CMK (cell line): Measurements from ENCODE around the gene AQR.

Source experiments
- DNase-seq: peaks from one replicate; pipeline ENCODE4 v3.0.0-alpha.2; 2010; ENCODE audit warnings: low read depth

The AQR gene

DNA sequence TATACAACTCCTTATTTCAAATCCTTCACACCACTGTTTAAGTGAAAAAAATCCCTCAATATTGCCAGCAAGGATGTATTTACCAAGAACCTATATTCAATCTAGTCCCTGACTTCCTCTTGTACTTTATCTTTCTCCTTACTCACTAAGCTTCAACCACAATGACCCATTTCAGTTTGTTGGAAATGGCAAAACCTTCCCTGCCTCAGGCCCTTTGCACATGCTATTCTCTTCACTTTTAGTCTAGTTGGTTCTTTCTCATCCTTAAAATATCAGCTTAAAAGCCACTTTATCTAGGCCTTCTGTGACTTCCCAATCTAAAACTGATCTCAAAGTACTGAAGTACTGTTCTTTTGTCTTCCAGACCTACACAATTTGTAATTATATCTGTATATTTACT is 92.9 kb downstream of the AQR start:
- DNase-seq, result no peak

DNA sequence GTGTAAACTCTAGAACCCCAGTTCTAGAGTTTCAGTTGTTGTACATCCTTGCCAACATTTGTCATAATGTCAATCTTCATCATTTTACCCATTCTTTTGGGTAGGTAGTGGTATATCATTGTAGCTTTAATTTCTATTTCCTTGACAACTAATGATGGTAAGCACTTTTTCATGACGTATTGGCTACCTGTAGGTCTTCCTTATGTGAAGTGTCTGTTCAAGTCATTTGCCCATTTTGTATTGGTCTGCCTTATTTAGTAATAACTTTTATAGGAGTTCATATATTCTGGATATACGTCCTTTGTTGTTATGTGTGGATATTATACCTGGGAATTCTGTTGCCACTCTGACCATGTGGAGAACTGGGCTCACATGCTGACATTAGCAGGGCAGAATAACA is 100.4 kb downstream of the AQR start:
- no peak for DNase-seq

DNA sequence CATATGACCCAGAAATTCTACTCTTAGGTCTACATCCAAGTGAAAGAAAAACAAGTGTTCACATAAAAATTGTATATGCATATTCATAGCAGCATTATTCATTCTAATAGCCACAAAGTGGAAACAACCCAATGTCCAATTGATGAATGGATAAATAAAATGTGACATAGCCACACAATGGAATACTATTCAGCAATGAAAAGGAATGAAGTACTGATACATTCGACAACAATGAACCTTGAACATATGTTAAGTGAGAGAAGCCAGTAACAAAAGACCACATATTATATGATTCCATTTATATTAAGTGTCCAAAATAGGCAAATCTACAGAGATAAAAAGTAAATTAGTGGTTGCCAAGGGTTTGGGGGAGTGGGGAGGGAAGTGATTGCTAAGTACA is 104.0 kb downstream of the AQR start:
- no peak for DNase-seq

DNA sequence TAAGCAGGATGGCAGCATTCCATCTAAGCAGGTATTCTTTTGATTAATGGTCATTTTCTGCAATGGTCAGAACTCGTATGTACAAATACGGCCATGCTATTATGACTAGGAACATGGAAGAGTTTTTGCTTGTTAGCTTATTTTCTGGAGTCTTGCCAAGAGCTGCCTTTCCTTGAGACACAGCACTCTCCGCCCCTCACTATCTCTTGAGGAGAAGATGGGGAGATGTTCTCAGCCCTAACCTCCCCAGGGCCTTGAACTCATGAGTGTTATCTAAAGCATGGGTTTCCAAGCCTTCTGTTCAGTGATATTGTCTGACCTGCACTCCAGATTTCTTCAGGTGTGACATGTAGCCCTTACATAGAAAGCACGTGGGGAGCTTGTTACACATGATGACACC is 108.3 kb downstream of the AQR start:
- DNase-seq, result no peak

DNA sequence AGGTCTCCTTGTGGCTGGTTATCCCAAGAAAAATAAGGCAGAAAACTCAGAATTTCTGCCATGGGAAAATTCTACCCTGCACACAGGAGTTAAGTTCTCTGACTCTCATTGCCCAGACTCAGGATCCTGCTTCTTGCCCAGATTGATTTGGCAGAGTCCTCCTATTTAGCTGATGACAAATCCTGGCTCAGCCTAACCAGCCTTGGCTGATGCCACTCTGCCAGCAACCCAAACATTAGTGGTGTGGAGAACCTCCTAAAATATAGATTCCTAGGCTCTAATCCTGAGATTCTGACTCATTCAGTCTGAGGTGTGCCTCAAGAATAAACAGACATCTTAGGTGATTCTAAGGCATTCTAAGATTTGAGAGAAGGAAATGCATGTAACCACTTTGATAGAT is 113.6 kb downstream of the AQR start:
- DNase-seq, result no peak

DNA sequence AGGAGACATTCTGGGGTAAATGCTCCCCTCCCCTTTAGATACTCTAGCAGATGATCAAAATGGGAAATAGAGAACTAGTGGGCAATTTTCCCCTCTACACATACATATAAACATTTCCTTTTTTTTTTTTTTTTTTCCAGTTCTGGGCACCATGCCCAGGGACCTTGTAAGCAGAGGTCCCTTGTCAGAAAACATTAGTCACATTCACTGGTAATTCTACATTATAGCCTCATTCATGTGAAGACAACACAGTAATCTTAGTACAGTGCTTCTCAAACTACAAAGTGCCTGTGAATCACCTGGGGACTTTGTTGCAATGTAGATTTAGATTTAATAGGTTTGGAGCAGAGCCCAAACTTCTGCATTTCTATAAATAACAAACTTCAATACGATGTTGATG is 114.1 kb downstream of the AQR start:
- no peak for DNase-seq

DNA sequence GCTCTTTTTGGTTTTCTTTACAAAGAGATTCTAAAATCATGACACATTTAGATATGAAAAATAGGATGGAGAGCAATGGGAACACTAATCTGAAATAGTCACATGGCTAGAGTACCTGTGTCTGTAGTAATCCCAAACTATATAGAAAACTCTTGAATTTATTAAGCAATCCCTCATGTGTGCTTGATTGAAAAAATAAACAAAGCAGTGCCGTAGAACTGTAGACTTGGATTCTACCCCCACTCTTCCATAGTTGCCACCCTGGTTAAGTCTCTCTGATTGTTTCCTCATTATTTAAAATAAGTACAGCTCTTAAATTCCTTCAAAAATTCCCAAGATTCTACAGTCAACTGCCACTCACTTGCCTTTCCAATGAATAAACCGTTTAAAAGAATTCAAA is 115.3 kb downstream of the AQR start:
- no peak for DNase-seq

DNA sequence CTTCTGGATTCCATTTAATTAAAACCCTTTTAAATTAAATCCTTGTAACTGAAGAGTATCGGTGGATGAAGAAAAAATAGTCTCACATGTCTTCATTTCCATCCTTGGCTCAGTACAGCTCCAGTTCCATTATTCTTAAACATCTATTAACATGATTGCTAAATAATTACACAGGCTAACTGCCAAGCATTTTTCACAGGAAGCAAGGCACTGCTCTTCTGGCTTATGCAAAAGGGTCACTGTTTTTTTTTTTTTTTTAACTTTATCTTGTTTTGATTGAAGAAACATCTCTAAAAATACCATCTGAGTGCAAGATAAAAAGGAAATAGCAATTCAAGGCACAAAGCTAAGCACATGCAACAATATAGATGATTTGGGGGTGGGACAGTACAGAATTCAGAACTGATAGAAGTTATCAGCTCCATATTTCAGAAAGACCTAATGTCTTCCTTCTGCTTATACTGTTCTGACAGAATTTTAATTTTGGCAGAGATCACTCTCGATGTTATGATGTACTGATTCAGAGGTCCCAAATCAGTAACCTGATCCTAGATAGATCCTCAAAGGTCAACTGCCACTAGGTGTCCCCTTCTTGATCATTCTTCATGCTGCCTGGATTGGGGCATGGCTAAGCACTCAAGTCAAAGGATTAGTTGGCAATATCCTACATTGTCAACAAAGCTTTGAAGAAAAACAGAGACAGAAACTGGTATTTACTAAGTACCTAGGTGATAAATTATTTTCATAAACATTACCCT is 116.4 kb downstream of the AQR start:
- DNase-seq, result no peak

DNA sequence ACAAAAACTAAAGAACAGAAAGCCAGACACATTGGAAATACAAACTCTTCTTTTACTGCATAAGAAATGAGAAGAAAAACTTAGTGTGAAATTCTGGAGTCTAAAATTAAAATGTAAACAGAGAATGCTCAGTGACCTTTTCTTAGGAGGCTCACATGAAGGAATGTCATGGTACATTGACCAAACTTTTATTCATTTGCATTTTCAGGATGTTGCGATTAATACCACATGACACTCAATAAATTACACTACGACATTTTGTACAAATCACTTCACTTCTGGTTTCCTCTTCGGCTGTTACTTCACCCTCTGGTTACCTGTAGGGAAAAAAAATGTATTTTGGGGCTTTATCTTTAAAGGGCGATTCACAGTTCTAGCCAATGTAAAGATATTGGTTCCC is 117.8 kb downstream of the AQR start:
- no peak for DNase-seq

DNA sequence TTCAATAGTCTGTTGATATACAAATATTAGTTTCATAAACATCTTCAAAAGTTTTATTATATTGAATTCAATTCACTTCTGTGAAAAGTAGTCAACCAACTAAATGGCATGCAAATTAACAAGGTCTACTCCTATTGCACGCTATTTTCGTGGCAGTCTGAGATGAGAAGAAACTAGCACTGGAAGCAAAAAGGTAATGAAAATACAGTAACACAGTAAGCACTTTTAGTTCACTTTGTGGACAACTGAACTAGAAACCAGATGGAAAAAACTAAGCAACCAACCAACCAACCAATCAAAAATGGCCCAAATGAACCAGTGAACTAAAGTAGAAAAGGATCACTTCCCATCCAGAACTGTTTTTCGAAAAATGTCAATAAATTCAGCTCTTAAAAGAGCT is 118.5 kb downstream of the AQR start:
- no peak for DNase-seq

DNA sequence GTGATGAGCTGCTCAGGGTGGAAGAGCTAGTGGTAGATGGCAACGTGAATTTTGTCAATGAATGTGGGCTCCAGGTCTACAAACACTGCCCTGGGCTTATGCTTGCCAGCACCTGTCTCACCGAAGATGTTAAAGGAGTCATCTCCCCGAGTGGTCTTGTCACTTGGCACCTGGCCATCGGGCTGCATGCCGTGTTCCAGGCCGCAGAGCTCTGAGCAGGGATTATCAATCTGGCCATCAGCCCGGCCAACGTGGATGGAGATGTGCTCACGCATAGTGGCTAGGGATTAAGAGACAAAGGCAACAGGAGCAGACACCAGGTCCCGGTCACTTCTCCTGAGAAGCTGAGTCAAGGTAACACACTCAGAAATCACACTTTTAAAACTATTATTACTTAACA is 119.4 kb downstream of the AQR start:
- no peak for DNase-seq

DNA sequence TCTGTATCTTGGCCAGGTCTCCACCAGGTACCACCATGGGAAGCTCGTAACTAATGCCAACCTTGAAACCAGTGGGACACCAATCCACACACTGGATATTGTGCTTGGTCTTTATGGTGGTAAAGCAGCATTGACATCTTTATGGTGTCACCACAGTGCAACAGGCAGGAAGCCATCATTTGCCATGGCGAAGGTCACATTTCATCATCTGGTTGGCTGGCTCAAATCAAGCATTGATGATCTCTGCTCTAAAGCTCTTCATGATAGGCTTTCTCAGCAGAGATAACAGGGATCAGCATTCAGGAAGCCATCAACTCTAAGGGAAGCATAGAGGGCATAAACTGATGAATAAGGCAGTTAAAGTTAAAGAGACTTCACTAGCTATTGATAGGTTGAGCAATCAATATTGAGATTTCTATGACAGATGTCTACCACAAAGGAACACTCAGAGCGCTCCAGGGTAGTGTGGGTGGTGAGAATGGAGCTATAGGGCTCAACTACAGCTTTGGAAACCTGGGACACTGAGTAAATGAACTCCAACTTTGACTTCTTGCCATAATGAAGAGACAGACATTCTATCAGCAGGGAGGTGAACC is 120.1 kb downstream of the AQR start:
- DNase-seq, result no peak

DNA sequence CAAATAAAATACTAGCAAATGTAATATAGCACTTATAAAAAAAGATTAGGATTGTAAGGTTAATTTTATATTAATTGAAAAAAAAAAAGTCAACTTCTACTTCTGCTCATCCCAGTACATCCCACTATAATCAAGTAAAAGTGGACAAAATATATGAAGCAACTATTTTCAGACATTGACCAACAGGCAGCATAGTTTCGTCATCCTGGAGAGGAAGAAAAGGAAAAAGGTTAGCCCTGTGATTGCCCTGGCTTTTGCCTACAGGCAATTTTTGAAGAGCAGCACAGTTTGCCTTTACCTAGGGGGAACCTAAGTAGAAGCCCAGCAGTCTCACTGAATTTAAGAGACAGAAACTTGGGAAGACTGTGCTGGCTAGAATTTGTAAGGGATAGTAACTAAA is 121.9 kb downstream of the AQR start:
- no peak for DNase-seq

DNA sequence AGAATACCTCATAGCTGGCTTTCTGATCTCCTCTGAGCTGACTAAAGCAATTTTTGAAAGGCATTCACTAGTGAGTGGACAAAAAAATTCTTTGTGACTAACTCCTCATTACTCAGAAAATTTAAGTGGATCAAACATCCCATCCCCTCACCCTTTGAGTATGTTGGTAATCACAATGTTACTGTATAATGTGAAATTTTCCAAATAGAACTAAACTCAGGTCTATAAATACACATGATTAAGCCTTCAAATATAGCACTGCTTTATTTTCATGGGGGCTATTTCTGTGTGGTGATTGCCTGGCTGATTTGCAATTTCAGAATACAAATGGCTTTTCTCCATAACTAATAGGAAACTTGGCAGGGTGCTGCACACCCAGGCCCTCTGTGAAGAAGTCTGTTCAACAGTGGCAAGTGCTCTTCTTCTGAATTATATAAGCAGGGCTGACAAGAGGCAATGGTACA is 128.2 kb downstream of the AQR start:
- DNase-seq, result no peak

DNA sequence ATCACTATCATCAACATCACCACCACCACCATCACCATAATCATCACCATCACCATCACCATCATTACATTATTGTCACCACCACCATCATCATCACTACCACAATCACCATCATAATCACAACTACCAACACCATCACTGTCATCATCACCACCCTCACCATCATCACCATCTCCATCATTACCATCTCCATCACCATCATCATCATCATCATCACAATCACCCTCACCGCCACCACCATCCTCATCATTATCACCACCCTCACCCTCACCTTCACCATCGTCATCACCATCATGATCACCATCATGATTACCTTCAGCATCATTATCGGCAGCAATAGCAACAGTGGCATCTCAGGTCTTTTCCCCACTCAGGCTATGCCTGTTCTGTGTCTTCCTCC is 131.3 kb downstream of the AQR start:
- DNase-seq, result no peak

DNA sequence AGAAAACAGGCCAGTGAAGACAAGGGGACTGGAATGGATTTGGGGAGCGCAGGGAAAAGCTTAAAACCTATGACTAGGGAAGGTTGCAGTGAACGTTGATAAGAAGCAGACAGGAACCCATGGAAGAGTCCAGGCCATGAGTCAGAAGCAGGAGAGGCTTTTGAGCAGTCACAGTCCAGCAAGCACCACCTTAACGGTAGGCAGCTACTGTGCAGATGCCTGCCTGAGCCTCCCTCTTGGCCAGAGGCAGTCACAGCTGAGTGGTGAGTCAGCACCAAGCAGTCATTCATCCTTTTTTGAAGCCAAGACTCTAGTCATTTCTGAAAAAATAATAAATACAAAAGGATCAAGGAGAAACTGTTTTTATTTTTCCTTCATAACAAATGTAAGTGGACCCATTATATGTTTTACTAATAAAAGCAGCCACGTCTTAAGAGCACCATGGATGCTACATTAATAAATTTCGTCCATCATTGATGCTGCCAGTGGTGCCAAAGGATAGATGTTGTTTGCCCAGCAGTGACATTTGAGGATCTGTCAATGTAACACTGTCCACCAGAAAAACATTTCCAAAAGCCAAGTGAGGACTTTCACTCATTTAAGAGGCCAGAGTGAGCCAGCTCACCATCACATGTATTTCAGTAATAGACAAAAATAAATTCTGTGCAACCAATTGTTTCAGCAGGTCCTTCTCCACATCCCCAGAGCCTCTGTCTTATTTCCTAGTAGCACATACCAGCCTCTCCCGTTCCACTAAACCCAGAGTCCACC is 132.1 kb downstream of the AQR start:
- DNase-seq, result no peak

DNA sequence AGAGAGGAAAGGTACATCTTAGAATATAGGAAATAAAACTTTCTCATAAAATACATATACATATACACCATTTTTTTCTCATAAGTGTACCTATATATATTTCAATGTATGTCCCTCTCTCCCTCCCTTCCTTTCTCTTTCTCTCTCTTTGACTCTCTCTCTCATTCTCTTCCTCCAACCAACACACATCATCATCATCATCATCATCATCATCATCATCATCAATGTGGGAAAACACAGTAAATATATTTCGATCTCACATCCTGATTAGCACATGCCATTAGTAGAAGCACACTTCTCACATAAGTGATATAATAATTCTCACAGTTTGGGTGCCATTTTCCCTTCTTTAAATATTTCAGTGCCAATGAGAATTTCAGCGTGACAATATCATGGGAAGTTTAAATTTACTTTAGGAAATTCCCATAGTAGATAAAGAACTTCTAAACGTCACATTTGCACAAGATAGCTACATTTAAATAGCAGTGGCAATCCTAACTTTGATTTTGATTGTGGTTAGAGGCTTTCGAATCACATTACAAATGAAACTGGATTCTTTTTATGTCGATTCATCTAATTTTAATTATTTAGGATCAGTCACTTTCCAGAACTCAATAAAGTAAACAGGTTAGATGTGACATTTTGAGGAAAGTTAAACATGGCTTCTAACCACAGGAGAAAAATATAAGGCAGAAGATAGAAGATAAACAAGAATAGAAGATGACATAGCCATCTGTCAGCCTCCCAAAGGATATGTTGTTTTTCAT is 141.2 kb downstream of the AQR start:
- no peak for DNase-seq

DNA sequence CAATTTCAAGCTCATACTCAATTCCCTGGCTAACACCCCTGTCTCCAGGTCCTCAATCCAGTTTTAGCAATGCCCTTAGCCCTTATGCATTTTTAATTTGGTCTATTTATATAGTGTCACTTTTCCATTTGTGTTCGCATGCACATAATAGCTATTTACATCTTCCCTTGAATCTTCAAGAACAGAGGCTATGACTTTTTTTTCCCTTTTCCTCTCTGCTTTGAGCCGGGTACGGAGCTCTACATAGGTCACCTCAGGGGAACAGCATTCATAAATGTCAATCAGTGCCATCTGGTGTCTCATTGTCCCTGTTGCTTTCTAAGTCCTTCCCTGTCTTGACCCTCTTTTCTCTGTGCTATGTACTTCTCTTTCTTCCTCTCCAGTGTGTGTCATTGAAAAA is 147.7 kb downstream of the AQR start:
- DNase-seq, result no peak

DNA sequence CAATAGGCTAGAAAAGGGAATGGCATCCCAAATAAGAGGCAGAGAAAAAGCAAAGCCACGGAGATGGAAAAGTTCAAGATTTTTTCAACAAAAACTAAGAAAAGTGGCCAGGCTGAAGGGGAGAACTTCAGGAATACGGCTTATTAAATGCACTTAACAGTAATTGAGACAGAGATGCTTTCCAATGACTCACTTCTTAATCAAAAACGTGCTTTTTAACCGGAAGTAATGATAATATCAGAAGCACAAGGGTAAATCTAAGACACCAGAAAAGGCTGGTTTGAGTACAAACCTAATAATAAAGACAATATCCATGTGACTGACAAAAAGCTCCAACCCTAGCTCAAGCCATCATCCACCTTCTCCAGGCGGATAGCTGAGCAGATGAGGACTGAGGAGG is 149.4 kb downstream of the AQR start:
- no peak for DNase-seq

DNA sequence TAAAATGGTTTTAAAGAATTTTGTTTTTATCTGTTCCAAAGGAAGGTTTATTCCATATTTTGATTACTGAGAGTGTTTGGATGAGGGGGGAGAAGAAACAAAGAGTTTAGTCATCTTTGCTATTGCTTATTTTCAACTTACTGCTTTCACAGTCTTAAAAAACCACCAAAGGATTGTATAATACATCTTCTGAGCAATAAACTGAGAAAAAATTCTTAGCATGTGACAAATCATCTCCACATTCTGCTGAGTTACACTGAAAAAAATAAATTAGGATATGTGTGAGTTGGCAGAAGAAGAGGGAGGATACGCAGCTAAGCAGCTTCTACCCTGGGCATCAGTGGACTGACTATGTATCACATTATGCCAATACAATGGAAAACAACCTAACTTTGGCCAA is 151.0 kb downstream of the AQR start:
- DNase-seq, result no peak

DNA sequence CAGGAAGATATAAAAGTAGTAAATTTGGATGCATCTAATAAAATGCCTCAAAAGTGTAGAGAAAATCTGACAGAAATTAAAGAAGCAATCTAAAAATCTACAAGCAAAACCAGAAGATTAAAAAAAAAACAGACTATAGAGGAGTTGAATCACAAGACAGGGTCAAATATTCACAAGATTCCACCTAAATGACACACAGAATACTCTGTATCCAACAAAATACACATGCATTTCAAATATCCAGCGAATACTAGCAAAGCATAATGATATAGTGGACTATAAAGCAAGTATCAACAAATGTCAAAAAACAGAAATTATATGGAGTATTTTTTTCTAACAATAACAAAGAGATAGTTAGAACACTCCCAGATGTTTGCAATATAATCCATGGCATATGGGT is 153.7 kb downstream of the AQR start:
- DNase-seq, result no peak

DNA sequence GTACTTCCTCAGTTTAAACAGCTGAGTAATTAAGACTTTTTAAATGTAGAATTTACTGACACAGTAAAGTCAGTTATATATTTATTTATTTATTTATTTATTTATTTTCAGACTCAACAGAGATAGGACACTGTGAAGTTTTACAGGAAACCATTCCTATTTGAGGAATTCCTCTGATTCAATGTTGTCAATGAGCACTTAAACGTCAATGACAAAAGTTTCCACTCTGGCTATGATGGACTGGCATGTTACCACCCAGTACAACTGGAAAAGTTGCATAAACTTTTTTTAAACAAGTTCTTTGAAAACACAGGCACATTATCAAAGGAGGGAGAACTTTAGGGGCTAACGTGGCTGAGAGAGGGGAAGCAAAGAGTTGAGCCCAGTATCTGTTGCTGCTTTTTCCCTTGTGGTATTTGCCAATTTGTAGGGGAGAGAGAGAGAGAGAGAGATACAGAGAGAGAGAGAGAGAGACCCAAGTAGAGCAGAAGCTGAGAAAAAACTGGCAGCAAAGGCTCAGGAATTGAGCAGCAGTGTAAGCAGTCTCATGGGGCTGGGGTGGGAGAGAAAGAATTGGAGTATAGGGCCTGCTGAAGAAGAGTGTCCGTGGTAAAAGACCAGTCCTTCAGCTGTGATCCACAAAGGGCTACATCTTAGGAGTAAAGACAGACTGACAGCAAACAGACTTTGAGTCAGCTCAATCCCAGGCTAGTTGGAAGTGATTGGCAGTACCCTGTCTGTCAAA is 155.9 kb downstream of the AQR start:
- no peak for DNase-seq
